ENCODE measurements around the gene HLX.

DNA sequence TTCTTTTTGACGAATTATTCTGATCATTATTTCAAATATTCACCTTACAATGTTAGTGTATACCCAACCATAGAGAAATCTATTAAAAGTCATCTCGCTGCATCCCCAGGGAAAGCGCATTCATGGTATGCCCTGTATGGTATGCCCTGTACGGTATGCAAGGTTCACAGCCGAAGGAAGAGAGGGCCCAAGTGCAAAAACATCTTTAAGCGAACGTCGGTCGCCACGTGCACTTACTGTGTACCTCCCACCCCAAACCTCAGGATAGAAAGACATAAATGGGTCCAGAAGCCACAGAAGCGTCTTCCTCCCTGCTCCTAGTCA, 14.4 kb downstream of the HLX start:
- TF ChIP-seq, protein P1, sequence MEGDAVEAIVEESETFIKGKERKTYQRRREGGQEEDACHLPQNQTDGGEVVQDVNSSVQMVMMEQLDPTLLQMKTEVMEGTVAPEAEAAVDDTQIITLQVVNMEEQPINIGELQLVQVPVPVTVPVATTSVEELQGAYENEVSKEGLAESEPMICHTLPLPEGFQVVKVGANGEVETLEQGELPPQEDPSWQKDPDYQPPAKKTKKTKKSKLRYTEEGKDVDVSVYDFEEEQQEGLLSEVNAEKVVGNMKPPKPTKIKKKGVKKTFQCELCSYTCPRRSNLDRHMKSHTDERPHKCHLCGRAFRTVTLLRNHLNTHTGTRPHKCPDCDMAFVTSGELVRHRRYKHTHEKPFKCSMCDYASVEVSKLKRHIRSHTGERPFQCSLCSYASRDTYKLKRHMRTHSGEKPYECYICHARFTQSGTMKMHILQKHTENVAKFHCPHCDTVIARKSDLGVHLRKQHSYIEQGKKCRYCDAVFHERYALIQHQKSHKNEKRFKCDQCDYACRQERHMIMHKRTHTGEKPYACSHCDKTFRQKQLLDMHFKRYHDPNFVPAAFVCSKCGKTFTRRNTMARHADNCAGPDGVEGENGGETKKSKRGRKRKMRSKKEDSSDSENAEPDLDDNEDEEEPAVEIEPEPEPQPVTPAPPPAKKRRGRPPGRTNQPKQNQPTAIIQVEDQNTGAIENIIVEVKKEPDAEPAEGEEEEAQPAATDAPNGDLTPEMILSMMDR (IDR thresholded peaks at IDR 0.05), result no peak
- TF ChIP-seq POLR2AphosphoS5 (IDR thresholded peaks at IDR 0.05; ENCODE audit: insufficient read depth in 1 of 2, low read depth in 1 of 2), result no peak

Data from vagina (tissue), 2 donors.